Gastrocnemius medialis (tissue), 4 donors: ENCODE results near the gene CFAP54. TPM values are rescaled to one million over a fixed set of nuclear protein-coding genes. Genes with fewer than 3 reads are reported as not detected.
A peak's percentile ranks its signal among the peaks of the same experiment; 100 is the strongest.

Experiments used
- ATAC-seq, 2 donors: fragments of 150-250 bp; one replicate each; pipeline ENCODE4 v1.9.1; 2016
- DNase-seq, 2 donors: peaks; one replicate each; pipeline ENCODE4 v3.0.0-alpha.2; 2019
- H3K27ac ChIP-seq, 4 donors: fragments of 200-600 bp; sonication (generic); 1 replicate in 1 of 4; 2 replicates in 3 of 4; pipeline ENCODE4 v1.5.1; 2016 to 2018; ENCODE audit warnings: mild to moderate bottlenecking in 2 of 4, moderate library complexity in 1 of 4
- H3K27me3 ChIP-seq, 3 donors: fragments of 200-600 bp; sonication (generic) in 2 of 3; 1 replicate in 1 of 3; 2 replicates in 2 of 3; pipeline versions ENCODE4 v1.5.1 to v1.6.0; 2016 to 2019; ENCODE audit warnings: mild to moderate bottlenecking in 1 of 3, moderate library complexity in 1 of 3
- H3K36me3 ChIP-seq, 2 donors: fragments of 200-600 bp; sonication (generic) in 1 of 2; one replicate each; pipeline ENCODE4 v1.5.1; 2017 to 2018
- H3K4me1 ChIP-seq, 2 donors: fragments of 200-600 bp; sonication (generic) in 1 of 2; one replicate each; pipeline ENCODE4 v1.5.1; 2016 to 2017; ENCODE audit warnings: mild to moderate bottlenecking in 2 of 2
- H3K4me3 ChIP-seq, 4 donors: fragments of 200-600 bp; sonication (generic) in 3 of 4; 1 replicate in 1 of 4; 2 replicates in 3 of 4; pipeline ENCODE4 v1.5.1; 2016 to 2019; ENCODE audit warnings: mild to moderate bottlenecking in 2 of 4
- H3K9me3 ChIP-seq, 3 donors: fragments of 200-600 bp; sonication (generic) in 2 of 3; 1 replicate in 1 of 3; 2 replicates in 2 of 3; pipeline ENCODE4 v1.5.1; 2016 to 2019
- POLR2A ChIP-seq, 2 donors: fragments of 450-650 bp; IDR thresholded peaks; one replicate each; pipeline ENCODE4 v1.6.1; 2017; ENCODE audit warnings: antibody characterized with exemption in 2 of 2, mild to moderate bottlenecking in 2 of 2, moderate library complexity in 2 of 2
- in situ Hi-C, 4 donors: fragments of 200-750 bp; cut with MboI; loops; one replicate each; pipeline versions ENCODE4 v1.15.0 to v1.8.0; 2017; ENCODE audit warnings: low sequenced_read_pairs in 4 of 4
- intact Hi-C: fragments of 100-400 bp; cut with DNase I; formaldehyde crosslinking; loops from one replicate; pipeline ENCODE4 v1.15.1; 2023; ENCODE audit warnings: low total_unique reads
- total RNA-seq, 4 donors: library from RNA; depleted of rRNA; stranded (reverse); fragments of >200 nt; gene quantifications; one replicate each; pipeline versions ENCODE4 v1.1.0 to v1.2.3, GENCODE V29; 2016
- TF ChIP-seq, protein P1 (sequence below), 5 experiments: fragments of 450-650 bp in 3 of 5; fragments of 200-600 bp in 2 of 5; sonication (generic) in 2 of 5; IDR thresholded peaks in 4 of 5; conservative IDR thresholded peaks in 1 of 5; 1 replicate in 4 of 5; 2 replicates in 1 of 5; pipeline ENCODE4 v1.5.1; 2016 to 2019; ENCODE audit warnings: antibody characterized with exemption in 5 of 5, mild to moderate bottlenecking in 3 of 5, moderate library complexity in 3 of 5

Gene CFAP54
- total RNA-seq, 4 donors from 2014 or later: not detected

DNA sequence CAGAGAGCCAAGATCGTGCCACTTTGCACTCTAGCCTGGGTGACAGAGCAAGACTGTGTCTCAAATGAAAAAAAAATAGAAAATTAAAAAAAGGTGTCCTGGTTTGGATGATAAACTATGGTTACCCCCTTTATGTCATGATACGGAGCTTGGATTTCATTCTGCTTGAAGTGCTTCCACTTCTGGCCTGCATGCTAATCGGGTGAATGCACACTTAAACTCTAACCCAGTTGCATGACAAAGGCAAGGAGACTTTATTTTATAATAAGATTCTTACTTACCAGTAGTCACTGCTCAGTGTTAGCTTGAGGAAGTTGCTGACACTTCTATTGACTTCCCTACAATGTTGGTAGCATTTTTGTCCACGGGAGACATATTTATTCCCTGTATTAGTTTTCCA is 24.3 kb downstream of the CFAP54 start:
- intact Hi-C loops: loop anchor here (10.0 kb wide), 1 partner anchor 299 kb away; no protein-coding TSS in a partner anchor
- no peaks in the 10 kb centered on the region for H3K36me3 ChIP-seq
- TF ChIP-seq POLR2A (IDR thresholded peaks at IDR 0.05): no peak
- TF ChIP-seq, protein P1, sequence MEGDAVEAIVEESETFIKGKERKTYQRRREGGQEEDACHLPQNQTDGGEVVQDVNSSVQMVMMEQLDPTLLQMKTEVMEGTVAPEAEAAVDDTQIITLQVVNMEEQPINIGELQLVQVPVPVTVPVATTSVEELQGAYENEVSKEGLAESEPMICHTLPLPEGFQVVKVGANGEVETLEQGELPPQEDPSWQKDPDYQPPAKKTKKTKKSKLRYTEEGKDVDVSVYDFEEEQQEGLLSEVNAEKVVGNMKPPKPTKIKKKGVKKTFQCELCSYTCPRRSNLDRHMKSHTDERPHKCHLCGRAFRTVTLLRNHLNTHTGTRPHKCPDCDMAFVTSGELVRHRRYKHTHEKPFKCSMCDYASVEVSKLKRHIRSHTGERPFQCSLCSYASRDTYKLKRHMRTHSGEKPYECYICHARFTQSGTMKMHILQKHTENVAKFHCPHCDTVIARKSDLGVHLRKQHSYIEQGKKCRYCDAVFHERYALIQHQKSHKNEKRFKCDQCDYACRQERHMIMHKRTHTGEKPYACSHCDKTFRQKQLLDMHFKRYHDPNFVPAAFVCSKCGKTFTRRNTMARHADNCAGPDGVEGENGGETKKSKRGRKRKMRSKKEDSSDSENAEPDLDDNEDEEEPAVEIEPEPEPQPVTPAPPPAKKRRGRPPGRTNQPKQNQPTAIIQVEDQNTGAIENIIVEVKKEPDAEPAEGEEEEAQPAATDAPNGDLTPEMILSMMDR (IDR thresholded peaks at IDR 0.05 in 4 of 5, conservative IDR thresholded peaks at IDR 0.05 in 1 of 5): no peak
- no peaks in the 10 kb centered on the region for H3K9me3 ChIP-seq
- H3K4me3 ChIP-seq: no peak overlapping the region
- no peaks in the 10 kb centered on the region for H3K4me1 ChIP-seq
- no peak overlapping the region for H3K27ac ChIP-seq
- ATAC-seq (no peak), DNase-seq (no peak)
- no peaks in the 10 kb centered on the region for H3K27me3 ChIP-seq
- in situ Hi-C loops: loop anchor here (10.0 to 25.0 kb wide), 4 partner anchors 299 to 451 kb away; no protein-coding TSS in a partner anchor

DNA sequence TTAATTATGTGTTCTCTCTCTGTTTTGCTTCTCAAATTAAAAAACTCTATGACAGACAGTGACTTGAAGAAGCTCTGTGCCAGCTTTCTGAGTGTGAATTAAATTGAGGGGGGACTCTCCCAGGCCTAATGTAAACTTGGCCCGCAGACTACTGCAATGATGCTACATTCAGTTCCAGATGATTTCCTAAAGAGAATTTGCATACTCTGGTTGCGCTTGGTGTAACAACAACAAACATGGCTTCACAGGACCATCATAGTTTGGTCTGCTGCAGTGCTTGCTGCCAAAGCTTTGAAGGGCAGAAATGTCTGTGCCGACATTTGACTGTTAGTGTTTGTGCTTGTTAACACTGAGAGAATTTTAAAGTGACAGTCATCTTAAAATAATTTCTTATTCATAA is 25.0 kb downstream of the CFAP54 start:
- in situ Hi-C loops (loop anchor here (10.0 to 25.0 kb wide), 4 partner anchors 300 to 452 kb away; no protein-coding TSS in a partner anchor), intact Hi-C loops (loop anchor here (10.0 kb wide), 1 partner anchor 300 kb away; no protein-coding TSS in a partner anchor)
- H3K9me3 ChIP-seq: no peaks in the 10 kb centered on the region
- TF ChIP-seq, protein P1 (IDR thresholded peaks at IDR 0.05 in 4 of 5, conservative IDR thresholded peaks at IDR 0.05 in 1 of 5): no peak
- TF ChIP-seq POLR2A (IDR thresholded peaks at IDR 0.05): no peak
- no peak overlapping the region for H3K4me3 ChIP-seq
- no peaks in the 10 kb centered on the region for H3K27me3 ChIP-seq
- no peaks in the 10 kb centered on the region for H3K4me1 ChIP-seq
- DNase-seq (no peak), ATAC-seq (no peak)
- H3K36me3 ChIP-seq: no peaks in the 10 kb centered on the region
- H3K27ac ChIP-seq: no peak overlapping the region

DNA sequence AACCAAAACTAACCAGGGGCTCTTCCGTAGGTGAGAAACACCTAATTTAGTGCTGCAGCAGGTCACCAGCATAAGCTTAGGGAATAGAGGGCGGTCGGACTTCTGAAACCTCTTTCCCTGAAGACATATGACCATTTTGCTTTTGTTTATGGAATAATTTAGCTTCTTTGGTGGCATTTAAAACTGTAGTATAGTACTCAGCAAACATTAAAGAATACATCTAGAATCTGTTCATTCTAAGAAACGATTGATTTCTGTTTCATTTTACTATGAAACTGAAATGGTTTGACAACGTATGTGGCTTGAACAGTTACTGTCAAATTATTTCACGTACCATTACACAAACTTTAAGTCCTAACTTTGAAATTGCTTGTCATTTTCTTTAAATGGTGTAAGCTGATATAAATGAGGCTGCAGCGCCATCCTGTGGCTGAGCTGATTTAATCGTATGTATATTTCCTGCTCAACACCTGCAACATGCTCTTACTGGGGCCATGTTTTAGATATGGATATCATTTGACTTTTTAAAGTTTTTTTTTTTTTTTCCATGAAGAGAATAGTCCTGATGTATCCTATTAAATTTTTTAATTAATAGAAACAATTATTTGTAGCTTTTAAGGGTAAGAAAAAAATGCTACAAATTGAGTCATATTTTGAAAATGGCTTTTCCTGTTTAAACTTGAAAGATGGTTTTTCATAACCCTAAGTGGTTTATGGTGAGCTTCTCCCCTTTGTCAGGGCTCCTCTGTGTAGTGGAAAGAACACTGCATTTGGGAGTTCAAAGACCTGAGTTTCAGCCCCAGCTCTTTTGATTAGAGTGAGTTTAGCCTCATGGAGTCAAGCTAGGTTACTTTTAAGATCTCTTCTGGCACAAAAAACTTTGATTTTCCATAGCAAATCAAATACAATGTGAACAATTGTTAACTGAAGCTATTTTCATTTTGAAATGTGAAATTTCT is 27.4 kb downstream of the CFAP54 start:
- H3K36me3 ChIP-seq: no peaks in the 10 kb centered on the region
- H3K4me3 ChIP-seq: no peak overlapping the region
- in situ Hi-C loops (loop anchor here (5.0 to 25.0 kb wide), 5 partner anchors 302 to 454 kb away; no protein-coding TSS in a partner anchor), intact Hi-C loops (loop anchor here (1.0 to 10.0 kb wide), 2 partner anchors 302 to 454 kb away; no protein-coding TSS in a partner anchor)
- TF ChIP-seq POLR2A (IDR thresholded peaks at IDR 0.05): no peak
- TF ChIP-seq, protein P1 (IDR thresholded peaks at IDR 0.05 in 4 of 5, conservative IDR thresholded peaks at IDR 0.05 in 1 of 5): peak; percentile 37 to 56 (median 53)
- peak; percentile 32 to 44 for DNase-seq
- no peak for ATAC-seq
- no peaks in the 10 kb centered on the region for H3K4me1 ChIP-seq
- no peak overlapping the region for H3K27ac ChIP-seq
- H3K27me3 ChIP-seq: no peaks in the 10 kb centered on the region
- no peaks in the 10 kb centered on the region for H3K9me3 ChIP-seq

DNA sequence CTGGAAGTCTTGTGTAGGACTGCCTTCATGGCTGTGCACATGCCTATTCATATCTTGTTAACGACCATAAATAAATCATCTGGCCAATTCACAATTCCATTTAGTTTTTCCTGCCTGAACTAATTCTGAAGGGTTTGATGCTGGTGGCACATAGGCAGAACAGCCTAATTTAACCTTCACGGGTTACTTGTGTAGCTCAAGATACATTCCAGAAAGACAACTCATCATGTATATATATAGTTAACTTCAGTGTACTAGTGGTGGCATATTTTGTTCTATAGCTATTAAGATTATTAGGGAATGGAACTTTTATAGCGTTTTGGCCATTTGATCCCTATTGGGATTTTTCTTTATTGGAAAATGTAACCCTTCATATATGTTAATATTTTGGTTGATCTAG is 31.4 kb downstream of the CFAP54 start:
- no peak overlapping the region for H3K4me3 ChIP-seq
- ATAC-seq (no peak), DNase-seq (no peak)
- no peaks in the 10 kb centered on the region for H3K9me3 ChIP-seq
- H3K27ac ChIP-seq: no peak overlapping the region
- intact Hi-C loops (no loop called here), in situ Hi-C loops (loop anchor here in 3 of 4 donors (25.0 kb wide), 2 partner anchors 308 to 458 kb away; no protein-coding TSS in a partner anchor)
- H3K4me1 ChIP-seq: no peaks in the 10 kb centered on the region
- TF ChIP-seq POLR2A (IDR thresholded peaks at IDR 0.05): no peak
- TF ChIP-seq, protein P1 (IDR thresholded peaks at IDR 0.05 in 4 of 5, conservative IDR thresholded peaks at IDR 0.05 in 1 of 5): no peak
- no peaks in the 10 kb centered on the region for H3K36me3 ChIP-seq
- H3K27me3 ChIP-seq: no peaks in the 10 kb centered on the region
